Measurements from ENCODE around the gene GOT1.

DNA sequence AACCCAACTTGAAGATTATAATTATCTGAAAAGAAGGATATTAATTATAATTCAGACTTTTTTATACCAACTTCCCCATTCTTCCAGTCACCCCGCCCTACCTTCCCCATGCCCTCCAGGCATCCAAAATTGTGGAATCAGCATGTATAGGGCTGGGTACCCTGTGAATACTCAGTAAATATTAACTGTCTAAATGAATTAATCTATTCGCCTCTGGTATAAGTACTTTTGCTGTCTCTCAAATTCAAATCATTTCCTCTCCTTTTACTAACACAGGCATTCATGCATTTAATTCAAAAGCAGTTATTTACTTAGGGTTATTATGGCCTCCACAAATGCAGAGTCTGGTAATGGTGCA is 26.5 kb upstream of the GOT1 start:
- TF ChIP-seq CTCF (IDR thresholded peaks at IDR 0.05) (no peak), POLR2A (IDR thresholded peaks at IDR 0.05) (no peak)
